CD4-positive, alpha-beta T cell treated with Interferon alpha-2 for 1 hour (primary cell): Measurements from ENCODE around the gene ACP1.

ENCODE experiments used
- DNase-seq, 2 donors: peaks; one replicate each; pipeline ENCODE4 v3.0.0-alpha.2; 2020 to 2022

ACP1 gene

DNA sequence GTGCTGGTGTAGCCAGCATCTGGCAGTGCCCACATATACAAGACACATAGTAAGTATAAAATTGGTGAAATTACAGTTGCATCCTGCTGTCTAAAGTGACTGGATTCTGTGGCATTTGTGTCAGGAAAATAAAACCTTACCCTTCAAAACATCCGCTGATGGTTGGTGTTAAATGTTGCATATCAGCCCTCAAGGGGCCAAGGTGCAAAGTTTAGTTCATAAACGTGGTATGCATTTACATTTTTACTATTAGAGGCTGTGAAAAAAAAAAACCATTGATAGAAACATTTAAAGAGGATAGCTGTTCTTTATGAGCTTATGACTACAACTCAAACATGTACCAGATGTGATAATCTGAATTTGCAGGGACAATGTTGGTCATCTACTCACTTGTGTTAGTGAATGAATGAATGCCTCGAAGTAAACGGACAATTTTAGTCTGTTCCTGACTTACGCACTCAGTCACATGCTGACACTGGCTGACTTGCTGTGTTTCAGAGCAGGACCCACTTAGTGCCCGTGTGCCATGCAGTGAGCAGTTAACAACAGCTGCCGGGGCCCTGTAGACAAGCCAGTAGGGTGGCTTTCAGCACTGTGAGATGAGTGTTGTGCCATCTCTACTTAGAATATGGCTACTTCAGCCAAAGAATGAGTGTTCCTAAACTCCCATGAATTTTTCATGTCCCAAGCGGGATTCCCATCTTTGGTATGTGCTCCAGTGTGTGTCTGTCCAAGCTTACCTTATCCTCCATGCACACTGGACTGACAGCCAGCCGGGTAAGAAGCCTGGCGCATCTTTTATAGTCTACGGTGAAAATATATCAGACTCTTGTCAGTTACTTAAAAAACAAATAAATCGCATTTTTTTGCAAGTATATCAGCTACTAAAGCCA lies 17.9 kb downstream of the ACP1 start:
- no peak for DNase-seq

DNA sequence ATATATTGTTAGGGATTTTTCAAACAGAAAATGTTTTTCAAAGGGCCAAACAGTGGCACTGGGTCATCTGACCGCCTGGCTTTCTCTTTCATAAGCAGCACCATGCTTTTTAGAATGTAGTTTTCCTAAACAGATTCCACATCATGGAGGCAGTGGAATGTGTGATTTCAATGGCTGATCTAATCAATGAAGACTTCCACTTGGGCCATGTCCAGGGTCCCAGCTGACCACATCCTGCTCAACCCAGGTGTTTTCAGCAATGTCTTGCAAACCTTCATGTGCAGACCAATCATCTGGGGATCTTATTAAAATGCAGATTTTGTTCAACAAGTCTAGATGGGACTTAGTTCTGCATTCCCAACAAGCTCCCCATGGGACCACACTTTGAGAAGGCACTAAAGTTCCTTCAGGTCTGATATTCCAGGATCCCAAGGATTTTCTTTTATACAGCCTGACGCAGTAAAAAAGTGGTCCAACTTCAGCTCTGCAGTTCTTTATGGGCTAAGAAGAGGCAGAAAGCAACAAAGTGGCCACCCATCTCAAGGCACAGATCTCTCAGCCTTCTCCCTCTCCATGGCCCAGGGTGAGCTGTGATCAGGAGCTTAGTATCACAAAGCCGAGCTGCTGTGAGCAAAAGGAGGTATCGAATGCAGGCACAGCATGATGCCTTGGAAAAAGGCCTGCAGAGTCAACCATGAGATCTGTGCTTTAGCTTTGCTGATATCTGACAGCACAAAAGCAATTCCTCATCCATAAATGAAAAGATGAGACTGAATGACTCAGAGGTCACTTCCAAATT lies 19.4 kb downstream of the ACP1 start:
- no peak for DNase-seq

DNA sequence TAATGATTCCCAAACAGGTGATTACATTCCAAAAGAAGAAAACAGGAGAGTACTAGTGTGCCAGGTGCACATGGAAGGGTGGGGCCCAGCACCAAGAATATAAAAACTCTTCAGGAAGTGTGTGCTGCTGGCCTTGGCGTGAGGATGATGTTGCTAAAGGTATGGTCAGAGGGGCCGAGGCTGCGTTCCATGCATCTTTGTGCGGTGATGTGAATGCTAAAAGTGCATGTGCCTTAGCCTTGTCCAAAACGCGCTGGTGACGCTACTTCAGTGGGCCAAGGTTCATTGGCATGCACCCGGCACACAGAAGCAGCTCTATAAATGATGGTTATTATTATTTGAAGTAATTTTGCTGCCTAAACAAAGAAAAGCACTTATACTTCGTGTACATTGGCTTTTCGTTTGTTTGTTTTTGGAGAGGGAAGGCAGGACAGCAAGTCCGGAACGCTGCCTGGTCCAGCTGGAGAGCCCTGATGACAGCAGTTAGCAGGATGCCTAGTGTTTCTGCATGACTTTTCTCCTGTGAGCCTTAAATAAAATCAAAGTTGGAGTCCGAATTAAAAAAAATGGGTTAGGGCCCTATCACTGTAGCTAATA lies 20.2 kb downstream of the ACP1 start:
- DNase-seq = no peak

DNA sequence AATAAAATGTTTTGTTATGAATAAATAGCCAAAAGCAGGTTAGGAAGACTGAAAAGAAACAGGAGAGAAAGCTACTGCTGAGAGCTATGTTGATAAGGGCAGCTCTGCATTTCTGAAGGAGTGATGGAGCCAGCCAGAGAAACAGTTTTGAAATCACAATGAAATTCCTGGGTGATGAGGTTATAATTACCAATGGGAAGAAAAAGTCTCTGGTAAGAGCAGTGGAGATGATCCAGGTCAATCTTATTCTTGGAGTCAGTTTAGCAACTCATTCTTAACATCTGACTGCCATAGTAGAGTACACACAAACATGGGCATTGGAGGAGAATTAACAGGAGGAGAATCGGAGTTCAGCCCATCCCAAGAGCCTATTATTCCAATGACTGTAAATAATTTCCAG lies 20.8 kb downstream of the ACP1 start:
- DNase-seq = no peak

DNA sequence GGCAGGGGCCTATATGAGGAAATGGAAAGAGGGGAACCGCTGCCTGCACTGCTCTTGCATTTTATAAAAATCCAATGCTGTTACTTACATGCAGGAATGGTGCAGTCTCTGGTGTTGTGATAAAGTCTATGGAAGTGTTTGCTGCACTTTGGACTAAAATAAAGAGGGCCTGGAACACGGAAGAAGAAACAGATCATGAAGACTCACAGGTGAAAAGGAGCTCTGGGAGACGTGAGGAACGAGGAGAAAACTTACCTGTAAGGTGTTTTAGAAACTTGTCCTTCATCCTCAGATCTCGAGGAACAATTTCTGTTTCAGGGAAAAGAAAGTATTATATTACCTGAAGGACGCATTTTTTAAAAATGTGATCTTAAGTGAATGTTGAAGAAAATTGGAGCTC lies 21.3 kb downstream of the ACP1 start:
- DNase-seq = no peak

DNA sequence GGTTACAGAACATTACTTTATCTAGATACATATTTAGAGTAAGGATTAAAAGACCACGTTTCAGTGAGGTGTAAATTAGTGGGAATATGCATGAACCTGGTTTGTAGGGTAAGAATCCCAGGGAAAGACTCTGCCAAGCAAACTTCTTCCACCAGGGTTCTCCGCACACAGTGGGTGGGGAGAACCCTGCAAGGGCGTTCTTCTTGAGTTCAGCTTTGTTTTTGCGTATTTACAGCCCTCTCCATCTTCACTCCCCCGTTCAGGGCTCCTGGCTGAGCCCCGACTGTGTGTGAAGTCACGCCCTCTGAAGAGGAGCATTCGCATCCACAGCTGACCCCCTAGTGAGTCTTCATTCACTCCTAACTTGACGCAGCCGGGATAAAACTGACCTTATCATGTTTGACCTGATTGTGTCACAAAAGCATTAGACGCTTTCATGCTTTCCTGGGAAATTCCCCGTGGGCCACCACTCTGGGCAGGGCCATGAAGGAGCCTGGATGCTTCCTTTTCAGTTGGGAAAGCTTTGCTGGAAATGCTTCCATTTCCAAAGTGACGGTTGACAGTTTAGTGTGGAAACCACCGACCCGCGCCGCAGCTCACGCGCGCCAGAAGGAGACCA lies 22.1 kb downstream of the ACP1 start:
- no peak for DNase-seq

DNA sequence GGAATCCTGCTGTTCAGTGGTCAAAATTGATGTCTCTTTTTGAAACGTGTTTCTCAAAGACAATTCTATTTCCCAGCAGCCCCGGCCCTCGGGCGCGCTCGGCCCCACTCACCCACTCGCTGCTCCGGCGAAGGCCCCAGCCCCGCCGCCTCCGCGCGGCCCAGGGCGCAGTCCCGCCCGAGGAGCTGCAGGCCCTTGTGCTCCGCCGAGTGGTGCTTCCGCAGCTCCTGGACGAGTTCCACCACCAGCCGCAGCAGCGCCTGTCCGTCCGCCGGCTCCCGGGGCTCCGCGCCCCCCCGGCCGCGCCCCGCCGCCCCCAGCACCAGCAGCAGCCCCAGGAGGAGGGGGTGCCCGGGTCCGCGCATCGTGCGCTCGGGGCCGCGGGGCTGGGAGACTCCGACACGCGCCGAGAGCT lies 22.7 kb downstream of the ACP1 start:
- DNase-seq = no peak

DNA sequence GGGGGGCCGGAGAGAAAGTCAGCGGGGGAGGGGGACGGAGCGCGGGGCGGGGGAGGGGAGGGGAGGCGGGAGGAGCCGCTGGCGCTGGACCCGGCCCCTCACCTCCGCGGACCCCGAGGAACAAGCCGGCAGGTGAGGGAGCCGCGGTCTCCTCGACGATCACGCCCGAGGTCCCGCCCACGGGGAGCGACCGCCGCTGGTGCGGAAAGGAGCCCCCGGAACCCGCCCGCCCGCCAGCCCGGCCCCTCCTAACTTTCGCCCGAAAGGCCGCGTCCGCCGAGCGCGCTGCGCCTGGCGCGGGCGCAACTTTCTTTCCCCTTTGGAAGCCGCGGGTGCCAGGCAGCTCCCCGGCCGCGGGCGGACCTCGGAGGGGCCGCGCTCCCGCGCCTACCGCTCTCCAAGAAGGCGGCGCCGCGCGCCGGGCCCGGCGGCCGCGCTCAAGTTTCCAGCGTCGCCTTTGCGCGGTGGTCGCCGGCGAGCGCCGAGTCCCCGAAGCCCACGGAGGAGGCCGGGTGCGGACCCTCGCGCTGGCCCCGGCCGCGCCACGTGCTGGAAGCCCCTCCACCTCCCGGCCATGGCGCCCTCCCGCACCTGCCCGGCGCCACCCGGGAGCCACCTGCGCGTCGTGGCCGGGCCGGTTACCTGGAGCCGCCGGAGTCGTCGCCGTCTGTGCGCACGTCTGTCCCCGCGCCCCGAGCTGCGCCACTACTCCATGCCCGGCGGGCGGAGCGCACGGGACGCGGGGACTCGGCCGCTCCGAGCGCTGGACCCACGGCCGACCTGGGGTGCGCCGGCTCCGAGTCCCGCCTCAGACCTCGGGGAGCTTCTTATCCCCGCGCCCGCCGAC lies 23.4 kb downstream of the ACP1 start, which contains the start of gene ALKAL2:
Gene ALKAL2, minus strand, starts transcription at position 181 of the 847 bp plus-strand sequence. CDS start 256 bp downstream, outside the sequence.
- no peak for DNase-seq

DNA sequence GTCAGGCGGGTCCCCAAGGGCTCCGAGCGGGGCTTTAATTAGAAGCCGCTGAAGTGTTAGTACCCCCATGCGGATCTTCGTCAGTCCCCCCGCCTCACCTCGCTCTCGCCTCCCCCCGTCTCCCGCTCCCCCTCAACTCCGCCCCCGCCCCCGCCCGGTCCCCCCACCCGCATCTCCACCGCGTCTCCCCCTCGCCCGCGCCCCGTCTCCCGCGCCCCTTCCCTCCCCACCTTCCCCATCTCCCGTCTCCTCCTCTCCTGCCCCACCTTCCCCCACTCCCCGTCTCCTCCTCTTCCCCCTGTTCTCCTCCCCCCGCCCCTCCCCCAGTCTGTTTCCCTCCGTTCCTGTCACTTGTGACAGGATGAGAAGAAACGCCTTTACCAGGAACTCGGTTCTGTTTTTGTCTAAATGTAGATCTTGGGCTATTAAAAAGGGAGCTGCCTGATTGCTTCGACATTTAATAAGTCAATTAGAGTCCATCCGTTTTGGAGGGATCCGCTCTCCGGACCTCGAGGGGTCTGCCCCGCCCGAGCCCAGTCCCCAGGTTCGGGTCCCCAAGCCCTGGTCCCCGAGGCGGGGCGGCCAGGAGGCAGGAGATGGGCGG lies 24.1 kb downstream of the ACP1 start:
- DNase-seq = no peak

DNA sequence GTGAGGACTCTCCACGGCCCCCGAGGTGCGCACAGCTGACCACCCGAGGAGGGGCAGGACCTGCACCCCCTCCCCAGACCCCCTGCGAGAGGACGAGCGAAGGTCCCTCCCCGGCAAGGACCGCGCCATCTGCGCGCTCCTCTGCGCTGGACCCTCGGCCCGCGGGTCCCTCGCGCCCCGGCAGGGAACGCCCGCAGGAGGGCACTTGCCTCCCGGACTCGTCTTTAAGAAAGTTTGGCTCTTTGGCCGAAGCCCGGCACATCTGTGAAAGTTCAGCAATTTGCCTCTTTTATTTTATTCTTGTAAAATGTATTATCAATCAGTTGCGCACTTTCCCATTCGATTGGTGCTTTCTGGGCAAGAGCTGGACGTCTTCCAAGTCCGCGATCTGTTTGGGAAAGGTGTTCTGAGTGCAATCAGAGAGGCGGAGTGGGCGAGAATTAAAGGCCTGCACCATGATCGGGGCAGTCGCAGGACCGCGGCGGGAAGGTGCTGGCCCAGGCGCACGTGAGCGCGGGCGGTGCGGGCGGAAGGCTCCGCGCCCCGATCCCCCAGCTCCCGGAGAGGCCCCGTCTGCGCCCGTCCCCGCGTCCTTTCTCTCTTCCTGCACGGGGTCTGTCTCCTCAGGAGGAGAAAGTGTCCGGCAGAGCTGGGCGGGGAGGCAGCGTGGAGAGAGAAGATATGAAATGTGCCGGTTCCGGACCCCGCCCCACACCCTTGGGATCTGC lies 24.8 kb downstream of the ACP1 start:
- DNase-seq = no peak

DNA sequence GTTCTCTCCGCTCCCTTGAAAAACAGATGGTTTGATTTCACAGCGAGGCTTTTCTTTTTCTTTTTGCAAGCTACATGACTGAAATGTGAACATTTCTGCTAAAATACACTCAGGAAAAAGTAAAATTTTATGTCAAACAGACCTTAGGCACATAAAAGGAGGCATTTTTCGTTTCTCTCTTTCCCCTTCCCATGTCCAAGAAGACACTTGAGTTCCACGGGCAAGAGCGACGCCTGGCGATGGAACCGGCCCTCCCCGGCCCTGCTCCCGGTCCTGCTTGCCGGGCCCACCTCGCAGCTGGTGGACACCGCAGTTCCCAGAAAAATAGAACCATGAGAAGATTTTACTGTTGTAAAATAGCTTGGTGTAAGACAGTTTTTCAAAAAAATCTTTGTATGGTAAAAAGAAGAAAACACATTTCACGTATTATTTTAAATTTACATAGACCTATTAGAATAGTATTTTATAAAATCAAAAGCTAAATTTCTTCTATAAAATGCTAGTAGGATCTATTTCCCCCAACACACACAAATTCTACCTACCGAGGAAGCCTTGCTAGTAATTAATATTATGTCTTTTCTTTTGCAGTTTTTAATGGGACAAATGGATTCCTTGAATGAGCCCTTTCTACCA lies 25.5 kb downstream of the ACP1 start:
- peak; percentile 46 to 55 for DNase-seq

DNA sequence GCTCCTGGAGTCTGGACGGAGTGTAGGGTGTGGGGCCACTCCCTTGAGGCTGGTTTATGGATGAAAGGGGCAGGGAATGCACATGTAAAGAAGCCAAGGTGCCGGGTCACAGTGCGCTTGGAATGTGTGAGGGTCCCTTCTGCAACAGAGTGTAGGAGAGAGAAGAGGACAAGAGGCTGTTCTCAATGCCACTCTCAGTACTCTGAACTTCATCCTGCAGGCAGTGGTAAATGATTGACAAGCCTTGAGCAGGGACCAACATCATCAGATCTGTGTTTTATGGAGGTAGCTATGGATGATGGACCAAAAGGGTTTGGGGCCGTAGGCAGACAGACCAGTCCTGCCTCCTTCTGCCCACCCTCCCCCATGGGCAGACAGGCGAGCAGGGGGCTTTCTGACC lies 30.3 kb downstream of the ACP1 start:
- no peak for DNase-seq

DNA sequence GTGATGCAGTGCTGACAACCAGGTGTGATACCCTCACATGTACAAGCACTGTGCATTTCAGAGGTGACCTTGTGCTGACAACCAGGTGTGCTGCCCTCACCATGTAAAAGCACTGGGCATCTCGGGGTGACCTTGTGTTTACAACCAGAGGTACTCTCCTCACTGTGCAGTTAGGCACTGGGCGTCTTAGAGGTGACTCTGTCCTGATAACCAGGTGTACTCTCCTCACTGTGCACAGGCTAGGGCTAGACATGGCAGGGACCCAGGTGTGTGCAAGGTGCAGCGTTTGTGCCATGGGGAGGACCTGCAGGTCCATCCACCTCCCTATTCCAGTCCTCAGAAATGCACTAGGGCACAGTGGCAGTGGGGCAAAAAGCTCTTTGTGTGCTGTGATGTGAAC lies 31.6 kb downstream of the ACP1 start:
- DNase-seq = no peak

DNA sequence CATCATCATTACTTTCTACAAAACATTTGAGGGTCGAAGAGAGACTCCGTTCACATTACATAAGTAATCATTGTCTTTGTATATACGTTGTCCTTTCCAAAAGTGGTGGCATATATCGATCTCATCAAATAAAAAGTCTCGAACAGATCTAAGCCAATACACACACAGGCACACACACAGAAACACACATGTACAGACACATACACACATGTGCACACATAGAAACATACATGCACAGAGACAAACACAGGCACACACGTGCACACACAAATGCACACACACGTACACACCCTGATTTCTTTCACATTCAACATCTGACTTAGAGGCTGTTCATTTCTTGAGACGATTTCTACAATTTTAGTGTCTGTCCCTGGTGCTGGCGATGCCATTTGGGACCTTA lies 40.6 kb downstream of the ACP1 start:
- DNase-seq = no peak

DNA sequence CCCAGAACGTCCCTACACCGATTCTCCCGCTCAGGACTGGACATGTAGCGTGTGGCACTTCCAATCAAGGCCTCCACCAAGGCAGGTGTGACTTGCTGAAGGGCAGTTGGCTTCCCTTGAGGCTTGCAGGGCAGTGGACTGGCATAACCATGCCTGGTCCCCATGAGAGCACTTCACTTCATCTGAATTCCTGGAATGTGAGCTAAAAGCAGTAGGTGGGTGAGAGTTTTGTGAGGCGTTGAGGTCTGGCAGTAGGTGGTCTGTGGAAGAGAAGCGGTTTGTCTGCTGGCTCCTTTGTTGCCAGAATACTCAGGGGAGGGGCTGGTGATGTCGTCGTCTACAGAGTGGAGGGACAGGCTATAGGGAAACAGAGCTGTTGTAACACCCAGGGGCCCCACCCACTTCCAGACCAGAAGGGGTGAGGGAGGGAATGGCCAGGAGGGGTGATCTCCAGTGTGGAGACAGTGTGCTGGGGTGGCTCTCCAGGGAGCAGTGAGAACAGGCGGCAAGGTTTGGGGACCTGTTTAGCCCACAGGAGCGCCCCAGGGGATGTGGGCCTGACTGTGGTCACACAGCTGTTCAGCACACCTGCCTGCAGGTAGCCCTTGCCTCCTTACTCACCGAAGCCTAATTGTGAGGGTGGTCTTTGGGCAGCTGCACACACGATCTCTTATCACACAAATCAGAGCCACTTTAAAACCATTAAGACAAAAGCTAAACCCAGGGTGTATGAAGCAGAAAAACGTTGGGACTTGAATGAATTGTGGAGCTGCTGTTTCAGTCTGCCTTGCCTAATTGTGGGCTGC lies 44.6 kb downstream of the ACP1 start:
- DNase-seq = no peak

DNA sequence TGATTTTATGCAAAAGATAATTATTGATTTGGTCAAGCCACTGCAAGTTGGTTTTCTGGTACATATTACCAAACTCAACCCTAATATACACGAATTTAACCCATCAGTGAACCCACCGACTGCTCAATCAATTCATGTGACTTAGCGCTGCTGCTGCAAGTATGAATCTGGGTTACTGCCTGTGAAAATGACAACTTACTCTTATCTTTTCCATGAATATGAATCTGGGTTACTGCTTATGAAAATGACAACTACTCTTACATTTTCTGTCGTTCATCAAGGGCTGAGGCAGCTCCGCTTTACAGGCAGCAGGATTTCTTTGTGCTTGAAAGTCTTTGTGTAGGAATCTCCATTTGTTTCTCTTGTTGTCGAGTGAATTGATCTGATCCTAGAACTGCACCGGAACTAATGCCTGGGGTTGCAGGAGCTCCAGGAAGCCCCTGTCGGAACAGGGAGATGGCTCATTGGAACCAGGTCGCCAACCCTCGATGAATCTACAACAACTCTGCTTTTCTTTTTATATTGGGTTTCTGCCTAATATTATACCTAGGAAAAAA lies 45.3 kb downstream of the ACP1 start:
- DNase-seq = no peak

DNA sequence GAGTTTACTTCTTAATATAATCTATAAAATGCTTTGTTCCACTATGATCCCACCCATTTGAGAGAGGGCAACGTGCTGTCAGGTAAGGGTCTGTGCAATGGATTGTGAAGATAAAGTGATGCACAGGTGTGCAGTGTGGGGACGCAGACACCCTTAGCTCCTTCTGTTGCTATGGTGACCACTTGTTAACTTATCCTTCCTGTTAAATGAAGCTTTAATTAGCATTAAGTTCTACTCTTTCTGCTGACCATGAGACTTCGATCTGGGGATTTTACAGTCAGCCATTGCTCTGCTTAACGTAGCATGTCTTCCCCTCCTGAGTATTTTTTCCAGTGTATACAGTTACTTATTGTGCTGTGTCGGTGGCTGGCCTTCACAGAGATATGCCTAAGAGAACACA lies 46.2 kb downstream of the ACP1 start:
- no peak for DNase-seq

DNA sequence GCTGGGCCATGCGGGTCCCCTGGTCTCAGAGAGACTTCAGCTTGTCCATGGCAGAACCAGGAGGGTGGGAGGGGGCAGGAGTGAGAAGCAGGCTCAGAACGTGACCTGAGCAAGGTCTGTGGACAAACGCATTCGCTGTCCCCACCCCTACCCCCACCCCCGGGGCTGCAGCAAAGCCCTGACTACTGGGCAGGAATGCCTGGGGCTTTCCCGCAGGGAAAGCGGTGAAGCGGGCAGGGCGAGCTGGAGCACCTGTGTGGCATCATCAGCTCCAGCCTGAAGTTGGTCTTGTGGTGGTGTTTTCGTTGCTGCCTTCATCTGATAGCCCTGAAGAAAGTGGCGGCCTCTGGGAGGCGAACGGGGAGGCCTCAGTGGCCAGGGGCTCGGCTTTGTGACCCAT lies 49.2 kb downstream of the ACP1 start:
- DNase-seq = no peak
